ENCODE data around the gene MN1.

DNA sequence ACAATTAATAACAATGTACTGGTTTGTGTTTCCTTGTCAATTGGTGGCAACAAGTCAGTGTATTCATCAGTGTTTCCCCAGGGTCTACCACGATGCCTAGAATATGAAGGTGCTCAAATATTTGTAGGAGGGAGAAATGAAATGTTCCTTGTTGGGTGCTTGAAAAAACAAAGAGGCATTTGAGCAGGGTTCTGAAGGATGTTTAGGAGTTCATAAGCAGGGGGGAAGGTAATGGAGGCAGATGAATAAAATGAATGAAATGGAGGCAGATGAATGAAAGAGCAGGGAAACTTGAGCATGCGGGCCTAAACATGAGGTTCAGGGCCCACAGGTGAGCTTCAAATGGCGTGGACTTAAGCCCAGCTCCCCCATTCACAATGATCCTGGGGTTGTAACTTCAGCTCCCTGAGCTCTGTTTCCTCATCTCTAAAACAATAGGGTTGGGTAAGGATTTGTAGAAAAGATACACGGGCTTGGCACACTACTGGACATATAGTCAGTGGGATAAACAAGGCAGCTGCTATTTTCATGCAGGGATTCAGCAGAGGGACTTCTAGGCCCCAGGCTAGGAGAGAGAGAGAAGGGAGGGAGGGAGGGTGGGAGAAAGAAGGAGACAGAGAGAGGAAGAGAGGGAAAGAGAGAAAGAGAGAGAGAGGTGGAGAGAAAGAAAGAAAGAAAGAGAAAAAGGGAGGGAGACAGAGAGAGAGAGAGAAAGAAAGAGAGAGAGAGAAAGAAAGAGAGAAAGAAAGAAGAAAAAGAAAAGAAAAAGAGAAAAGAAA lies 73.7 kb downstream of the MN1 start:
- TF ChIP-seq, protein P1, sequence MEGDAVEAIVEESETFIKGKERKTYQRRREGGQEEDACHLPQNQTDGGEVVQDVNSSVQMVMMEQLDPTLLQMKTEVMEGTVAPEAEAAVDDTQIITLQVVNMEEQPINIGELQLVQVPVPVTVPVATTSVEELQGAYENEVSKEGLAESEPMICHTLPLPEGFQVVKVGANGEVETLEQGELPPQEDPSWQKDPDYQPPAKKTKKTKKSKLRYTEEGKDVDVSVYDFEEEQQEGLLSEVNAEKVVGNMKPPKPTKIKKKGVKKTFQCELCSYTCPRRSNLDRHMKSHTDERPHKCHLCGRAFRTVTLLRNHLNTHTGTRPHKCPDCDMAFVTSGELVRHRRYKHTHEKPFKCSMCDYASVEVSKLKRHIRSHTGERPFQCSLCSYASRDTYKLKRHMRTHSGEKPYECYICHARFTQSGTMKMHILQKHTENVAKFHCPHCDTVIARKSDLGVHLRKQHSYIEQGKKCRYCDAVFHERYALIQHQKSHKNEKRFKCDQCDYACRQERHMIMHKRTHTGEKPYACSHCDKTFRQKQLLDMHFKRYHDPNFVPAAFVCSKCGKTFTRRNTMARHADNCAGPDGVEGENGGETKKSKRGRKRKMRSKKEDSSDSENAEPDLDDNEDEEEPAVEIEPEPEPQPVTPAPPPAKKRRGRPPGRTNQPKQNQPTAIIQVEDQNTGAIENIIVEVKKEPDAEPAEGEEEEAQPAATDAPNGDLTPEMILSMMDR (IDR thresholded peaks at IDR 0.05): no peak
- TF ChIP-seq POLR2AphosphoS5 (IDR thresholded peaks at IDR 0.05): no peak

Data from sigmoid colon (tissue), 4 donors.